Osteoblast (primary cell): Measurements from ENCODE around the gene STK11. TPM values are rescaled to one million over a fixed set of nuclear protein-coding genes. Genes with fewer than 3 reads are reported as not detected.

Experiments used
- DNase-seq: peaks from one replicate; pipeline ENCODE4 v3.0.0; 2011; ENCODE audit warnings: low spot score, mixed read lengths; ENCODE audit not compliant: insufficient read length; ENCODE audit errors: missing footprints
- H2AFZ ChIP-seq: 2 replicates; pipeline ENCODE4 v1.6.0; 2011; ENCODE audit warnings: mild to moderate bottlenecking, low read length
- H3K27ac ChIP-seq: 2 replicates; pipeline ENCODE4 v1.5.1; 2011; ENCODE audit warnings: mild to moderate bottlenecking, low read depth, low read length, moderate library complexity
- H3K27me3 ChIP-seq: 2 replicates; pipeline ENCODE4 v1.6.0; 2012; ENCODE audit warnings: mild to moderate bottlenecking, control low read depth, inconsistent platforms, low read length, moderate library complexity; ENCODE audit not compliant: insufficient read depth
- H3K36me3 ChIP-seq: 2 replicates; pipeline ENCODE4 v1.5.1; 2011; ENCODE audit warnings: mild to moderate bottlenecking, low read length, control low read depth, moderate library complexity; ENCODE audit not compliant: insufficient read depth
- H3K4me1 ChIP-seq: 2 replicates; pipeline ENCODE4 v1.5.1; 2011; ENCODE audit warnings: mild to moderate bottlenecking, low read length, control low read depth, moderate library complexity; ENCODE audit not compliant: insufficient read depth
- H3K4me2 ChIP-seq: 2 replicates; pipeline ENCODE4 v1.6.0; 2011; ENCODE audit warnings: mild to moderate bottlenecking, low read length; ENCODE audit not compliant: insufficient read depth
- H3K4me3 ChIP-seq: fragments of 200-600 bp; sonication (generic); 3 replicates; pipeline ENCODE4 v1.5.1; 2012; ENCODE audit warnings: mild to moderate bottlenecking, low read length, inconsistent platforms; ENCODE audit not compliant: insufficient read depth
- H3K79me2 ChIP-seq: 2 replicates; pipeline ENCODE4 v1.6.0; 2012; ENCODE audit warnings: mild to moderate bottlenecking, low read length, control low read depth, inconsistent platforms; ENCODE audit not compliant: insufficient read depth
- H3K9me3 ChIP-seq: 2 replicates; pipeline ENCODE4 v1.5.1; 2011; ENCODE audit warnings: low read depth, low read length, control low read depth
- H4K20me1 ChIP-seq: 2 replicates; pipeline ENCODE4 v1.6.0; 2012; ENCODE audit warnings: mild to moderate bottlenecking, low read length, control low read depth; ENCODE audit not compliant: insufficient read depth
- CTCF ChIP-seq: IDR thresholded peaks from 2 replicates; pipeline ENCODE4 v1.5.1; 2011; ENCODE audit warnings: mild to moderate bottlenecking, low read depth, low read length, moderate library complexity; ENCODE audit errors: extremely low read depth
- total RNA-seq: library from RNA; depleted of rRNA; stranded (reverse); fragments of >200 nt; gene quantifications from 2 replicates; pipeline ENCODE4 v1.2.3, GENCODE V29; 2012

Gene STK11
- total RNA-seq, 1 donor: 100 TPM

- DNase-seq: peak; percentile 97
- H3K9me3 ChIP-seq: no peaks in the 10 kb centered on the region
- TF ChIP-seq CTCF: peak; percentile 68
- H4K20me1 ChIP-seq: peaks cover 24% of the 10 kb centered on the region
- peak overlapping the region; percentile 68 for H3K4me3 ChIP-seq
- peak overlapping the region; percentile 79 for H3K27ac ChIP-seq
- H3K79me2 ChIP-seq: peaks cover 27% of the 10 kb centered on the region
- H3K27me3 ChIP-seq: no peaks in the 10 kb centered on the region
- peaks cover 16% of the 10 kb centered on the region for H3K36me3 ChIP-seq
- H3K4me2 ChIP-seq: peak overlapping the region; percentile 84
- peaks cover 68% of the 10 kb centered on the region for H3K4me1 ChIP-seq
- H2AFZ ChIP-seq: no peak overlapping the region
Measured at GRCh38 chr19:1266916-1267476, 61.4 kb downstream of the STK11 start.

GRCh38 chr19:1267477-1268225 lies 62.1 kb downstream of the STK11 start:
- no peak overlapping the region for H2AFZ ChIP-seq
- peaks cover 61% of the 10 kb centered on the region for H3K4me1 ChIP-seq
- H3K4me2 ChIP-seq: peak overlapping the region; percentile 84
- DNase-seq: no peak
- H3K9me3 ChIP-seq: no peaks in the 10 kb centered on the region
- peak overlapping the region; percentile 79 for H3K27ac ChIP-seq
- H3K27me3 ChIP-seq: no peaks in the 10 kb centered on the region
- peaks cover 24% of the 10 kb centered on the region for H4K20me1 ChIP-seq
- peak overlapping the region; percentile 68 for H3K4me3 ChIP-seq
- peaks cover 22% of the 10 kb centered on the region for H3K36me3 ChIP-seq
- H3K79me2 ChIP-seq: peaks cover 33% of the 10 kb centered on the region
- no peak for TF ChIP-seq CTCF

GRCh38 chr19:1268226-1269064 lies 62.9 kb downstream of the STK11 start:
- TF ChIP-seq CTCF: no peak
- no peak overlapping the region for H2AFZ ChIP-seq

More at GRCh38 chr19:1268226-1269064, 62.9 kb downstream of the STK11 start:
- H3K4me3 ChIP-seq: peak overlapping the region; percentile 47
- peaks cover 30% of the 10 kb centered on the region for H3K36me3 ChIP-seq
- H3K4me1 ChIP-seq: peaks cover 54% of the 10 kb centered on the region
- peak overlapping the region; percentile 84 for H3K4me2 ChIP-seq
- peaks cover 29% of the 10 kb centered on the region for H4K20me1 ChIP-seq
- H3K27me3 ChIP-seq: no peaks in the 10 kb centered on the region
- DNase-seq: no peak
- H3K27ac ChIP-seq: peak overlapping the region; percentile 79
- peaks cover 41% of the 10 kb centered on the region for H3K79me2 ChIP-seq
- H3K9me3 ChIP-seq: no peaks in the 10 kb centered on the region
